ENCODE measurements around the gene NRCAM. TPM values are rescaled to one million over a fixed set of nuclear protein-coding genes. Genes with fewer than 3 reads are reported as not detected.
A peak's percentile ranks its signal among the peaks of the same experiment; 100 is the strongest.
"Not testable (repeated sequence)": the region's sequence is repeated elsewhere in the genome, so short reads cannot be mapped to it uniquely, and the experiment has no call there.

Gene NRCAM
- total and polyA plus RNA-seq, 2 experiments from 2014 or later, result 0.76 to 3.9 TPM

- Histone ChIP-seq H3K9me3 (ENCODE audit: low read depth) (no peaks in the 10 kb centered on the region), H3K4me3 (no peak overlapping the region), H3K27ac (no peak overlapping the region), H3K4me1 (ENCODE audit: low read depth) (no peaks in the 10 kb centered on the region), H3K36me3 (no peaks in the 10 kb centered on the region), H3K27me3 (no peaks in the 10 kb centered on the region)
- TF ChIP-seq, protein P1, sequence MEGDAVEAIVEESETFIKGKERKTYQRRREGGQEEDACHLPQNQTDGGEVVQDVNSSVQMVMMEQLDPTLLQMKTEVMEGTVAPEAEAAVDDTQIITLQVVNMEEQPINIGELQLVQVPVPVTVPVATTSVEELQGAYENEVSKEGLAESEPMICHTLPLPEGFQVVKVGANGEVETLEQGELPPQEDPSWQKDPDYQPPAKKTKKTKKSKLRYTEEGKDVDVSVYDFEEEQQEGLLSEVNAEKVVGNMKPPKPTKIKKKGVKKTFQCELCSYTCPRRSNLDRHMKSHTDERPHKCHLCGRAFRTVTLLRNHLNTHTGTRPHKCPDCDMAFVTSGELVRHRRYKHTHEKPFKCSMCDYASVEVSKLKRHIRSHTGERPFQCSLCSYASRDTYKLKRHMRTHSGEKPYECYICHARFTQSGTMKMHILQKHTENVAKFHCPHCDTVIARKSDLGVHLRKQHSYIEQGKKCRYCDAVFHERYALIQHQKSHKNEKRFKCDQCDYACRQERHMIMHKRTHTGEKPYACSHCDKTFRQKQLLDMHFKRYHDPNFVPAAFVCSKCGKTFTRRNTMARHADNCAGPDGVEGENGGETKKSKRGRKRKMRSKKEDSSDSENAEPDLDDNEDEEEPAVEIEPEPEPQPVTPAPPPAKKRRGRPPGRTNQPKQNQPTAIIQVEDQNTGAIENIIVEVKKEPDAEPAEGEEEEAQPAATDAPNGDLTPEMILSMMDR (IDR thresholded peaks at IDR 0.05; ENCODE audit: low read depth, low read length), result no peak
- DNase-seq (ENCODE audit: low read depth in 1 of 2, low spot score in 1 of 2), result no peak
These were observed 191.2 kb downstream of the NRCAM start for GRCh38 chr7:108265007-108265406.

GRCh38 chr7:108263425-108263824, 192.8 kb downstream of the NRCAM start:
- Histone ChIP-seq H3K4me1 (ENCODE audit: low read depth) (no peaks in the 10 kb centered on the region), H3K9me3 (ENCODE audit: low read depth) (no peaks in the 10 kb centered on the region), H3K4me3 (no peak overlapping the region), H3K36me3 (no peaks in the 10 kb centered on the region), H3K27ac (no peak overlapping the region), H3K27me3 (no peaks in the 10 kb centered on the region)
- TF ChIP-seq, protein P1 (IDR thresholded peaks at IDR 0.05; ENCODE audit: low read depth, low read length), result no peak
- no peak for DNase-seq (ENCODE audit: low read depth in 1 of 2, low spot score in 1 of 2)

GRCh38 chr7:108261560-108262255, 194.5 kb downstream of the NRCAM start:
- Histone ChIP-seq H3K9me3 (ENCODE audit: low read depth) (no peaks in the 10 kb centered on the region), H3K4me3 (no peak overlapping the region), H3K27ac (no peak overlapping the region), H3K4me1 (ENCODE audit: low read depth) (no peaks in the 10 kb centered on the region), H3K27me3 (no peaks in the 10 kb centered on the region), H3K36me3 (no peaks in the 10 kb centered on the region)
- TF ChIP-seq, protein P1 (IDR thresholded peaks at IDR 0.05; ENCODE audit: low read depth, low read length), result no peak
- peak in 1 of 2 donors; percentile 5 for DNase-seq (ENCODE audit: low read depth in 1 of 2, low spot score in 1 of 2)

- not testable (repeated sequence) for H3K4me3 ChIP-seq; H3K4me1 ChIP-seq (ENCODE audit: low read depth); H3K27me3 ChIP-seq; DNase-seq (ENCODE audit: low read depth in 1 of 2, low spot score in 1 of 2); H3K9me3 ChIP-seq (ENCODE audit: low read depth); H3K36me3 ChIP-seq; H3K27ac ChIP-seq
These were observed 196.8 kb downstream of the NRCAM start for GRCh38 chr7:108259447-108259846.

- H3K27me3 ChIP-seq, result no peaks in the 10 kb centered on the region
- no peaks in the 10 kb centered on the region for H3K36me3 ChIP-seq
- no peaks in the 10 kb centered on the region for H3K9me3 ChIP-seq (ENCODE audit: low read depth)
- H3K4me3 ChIP-seq, result no peak overlapping the region
- DNase-seq (ENCODE audit: low read depth in 1 of 2, low spot score in 1 of 2), result no peak
- no peak overlapping the region for H3K27ac ChIP-seq
- TF ChIP-seq, protein P1 (IDR thresholded peaks at IDR 0.05; ENCODE audit: low read depth, low read length), result no peak
- no peaks in the 10 kb centered on the region for H3K4me1 ChIP-seq (ENCODE audit: low read depth)
These were observed 198.3 kb downstream of the NRCAM start for GRCh38 chr7:108257954-108258353.

- peak in 1 of 2 donors; percentile 33 for DNase-seq (ENCODE audit: low read depth in 1 of 2, low spot score in 1 of 2)
- H3K27me3 ChIP-seq, result no peaks in the 10 kb centered on the region
- no peak overlapping the region for H3K4me3 ChIP-seq
These were observed 202.0 kb downstream of the NRCAM start for GRCh38 chr7:108254259-108254658.

More at GRCh38 chr7:108254259-108254658, 202.0 kb downstream of the NRCAM start:
- TF ChIP-seq, protein P1 (IDR thresholded peaks at IDR 0.05; ENCODE audit: low read depth, low read length), result no peak
- H3K36me3 ChIP-seq, result no peaks in the 10 kb centered on the region
- no peak overlapping the region for H3K27ac ChIP-seq
- H3K9me3 ChIP-seq (ENCODE audit: low read depth), result no peaks in the 10 kb centered on the region
- H3K4me1 ChIP-seq (ENCODE audit: low read depth), result no peaks in the 10 kb centered on the region

Data from cardiac muscle cell (in vitro differentiated cells and primary cell).